Prostate gland (tissue), 2 donors: ENCODE data around the gene ZNRF2. TPM values are rescaled to one million over a fixed set of nuclear protein-coding genes. Genes with fewer than 3 reads are reported as not detected.

Experiments used
- DNase-seq: peaks from one replicate; pipeline ENCODE4 v3.0.0-alpha.2; 2019; ENCODE audit warnings: low spot score
- H3K27ac ChIP-seq, 2 donors: fragments of 200-600 bp; sonication (generic); 2 replicates each; pipeline ENCODE4 v1.5.1; 2017 to 2019
- H3K27me3 ChIP-seq: fragments of 200-600 bp; sonication (generic); replicated peaks from 2 replicates; pipeline ENCODE4 v1.5.1; 2019; ENCODE audit not compliant: insufficient read depth
- H3K36me3 ChIP-seq, 2 donors: fragments of 200-600 bp; sonication (generic); 1 replicate in 1 of 2; 2 replicates in 1 of 2; pipeline versions ENCODE4 v1.5.1 to v1.8.1; 2017 to 2019
- H3K4me1 ChIP-seq: fragments of 200-600 bp; sonication (generic); replicated peaks from 2 replicates; pipeline ENCODE4 v1.5.1; 2019
- H3K4me3 ChIP-seq, 2 donors: fragments of 200-600 bp; sonication (generic); 2 replicates each; pipeline ENCODE4 v1.5.1; 2017 to 2019
- H3K9me3 ChIP-seq: fragments of 200-600 bp; sonication (generic); 2 replicates; pipeline ENCODE4 v1.5.1; 2017
- CTCF ChIP-seq, 4 experiments: fragments of 200-600 bp in 2 of 4; fragments of 450-650 bp in 2 of 4; sonication (generic) in 2 of 4; IDR thresholded peaks; 1 replicate in 3 of 4; 2 replicates in 1 of 4; pipeline ENCODE4 v1.5.1; 2016 to 2019; ENCODE audit warnings: antibody characterized with exemption in 4 of 4, mild to moderate bottlenecking in 2 of 4, moderate library complexity in 2 of 4
- POLR2A ChIP-seq: fragments of 450-650 bp; IDR thresholded peaks from one replicate; pipeline ENCODE4 v1.6.1; 2016; ENCODE audit warnings: antibody characterized with exemption, mild to moderate bottlenecking
- POLR2AphosphoS5 ChIP-seq: sonication (generic); formaldehyde crosslinking; IDR thresholded peaks from one replicate; pipeline ENCODE4 v1.6.1; 2017; ENCODE audit warnings: antibody characterized with exemption
- WGBS: methylation state at CpG from one replicate; pipeline ENCODE4 v1.1.5; 2018; 5-methylcytosine and 5-hydroxymethylcytosine counted together
- intact Hi-C: fragments of 100-400 bp; cut with DNase I; formaldehyde crosslinking; loops from one replicate; pipeline ENCODE4 v1.14.2; 2022
- total RNA-seq, 2 donors: library from RNA; depleted of rRNA; stranded (reverse); fragments of >200 nt; gene quantifications; one replicate each; pipeline ENCODE4 v1.1.0, GENCODE V29; 2016

Gene ZNRF2
- total RNA-seq, 2 donors from 2014 or later = 23.0 to 35.2 TPM

GRCh38 chr7:30273552-30273951 is 10.8 kb upstream of the ZNRF2 start:
- intact Hi-C loops = loop anchor here (10.0 kb wide), 1 partner anchor 291 kb away; no protein-coding TSS in a partner anchor
- WGBS = 89% methylated on average over 2 of the region's 2 CpGs
- Histone ChIP-seq H3K36me3 (no peaks in the 10 kb centered on the region), H3K27me3 (no peaks in the 10 kb centered on the region), H3K4me3 (no peak overlapping the region), H3K9me3 (no peaks in the 10 kb centered on the region), H3K4me1 (no peaks in the 10 kb centered on the region), H3K27ac (no peak overlapping the region)
- no peak for TF ChIP-seq POLR2AphosphoS5
- TF ChIP-seq CTCF (IDR thresholded peaks at IDR 0.05) = no peak
- no peak for TF ChIP-seq POLR2A
- DNase-seq = no peak

- Histone ChIP-seq H3K4me1 (no peaks in the 10 kb centered on the region), H3K9me3 (no peaks in the 10 kb centered on the region), H3K27ac (no peak overlapping the region), H3K4me3 (no peak overlapping the region), H3K36me3 (no peaks in the 10 kb centered on the region), H3K27me3 (no peaks in the 10 kb centered on the region)
- TF ChIP-seq POLR2AphosphoS5 (no peak), POLR2A (no peak), CTCF (IDR thresholded peaks at IDR 0.05) (no peak)
- intact Hi-C loops = loop anchor here (10.0 kb wide), 1 partner anchor 290 kb away; no protein-coding TSS in a partner anchor
- WGBS = 86% methylated on average over 3 of the region's 3 CpGs
- DNase-seq = no peak
Measured at GRCh38 chr7:30274641-30275040, 9.8 kb upstream of the ZNRF2 start.

- Histone ChIP-seq H3K27me3 (no peaks in the 10 kb centered on the region), H3K36me3 (no peaks in the 10 kb centered on the region), H3K4me1 (no peaks in the 10 kb centered on the region), H3K4me3 (no peak overlapping the region), H3K27ac (no peak overlapping the region), H3K9me3 (no peaks in the 10 kb centered on the region)
- TF ChIP-seq CTCF (IDR thresholded peaks at IDR 0.05) (peak in 2 of 4 experiments; percentile 51), POLR2AphosphoS5 (no peak)
- whole genome bisulfite sequencing = 86% methylated on average over 9 of the region's 9 CpGs
- DNase-seq = no peak
- intact Hi-C loops = loop anchor here (10.0 kb wide), 1 partner anchor 288 kb away; no protein-coding TSS in a partner anchor
Measured at GRCh38 chr7:30276203-30276900, 8.0 kb upstream of the ZNRF2 start.

GRCh38 chr7:30278376-30278775 is 6.0 kb upstream of the ZNRF2 start:
- TF ChIP-seq POLR2A (no peak), CTCF (IDR thresholded peaks at IDR 0.05) (no peak), POLR2AphosphoS5 (no peak)
- DNase-seq = no peak
- Histone ChIP-seq H3K9me3 (no peaks in the 10 kb centered on the region), H3K27me3 (no peaks in the 10 kb centered on the region), H3K27ac (no peak overlapping the region), H3K36me3 (no peaks in the 10 kb centered on the region), H3K4me1 (no peaks in the 10 kb centered on the region), H3K4me3 (no peak overlapping the region)
- 57% methylated on average over 4 of the region's 4 CpGs for WGBS
- intact Hi-C loops = loop anchor here (10.0 kb wide), 1 partner anchor 286 kb away; no protein-coding TSS in a partner anchor
